GM19438 (cell line): ENCODE measurements around the gene PIGL.

ENCODE experiments used
- ATAC-seq: cut with Tn5 transposase; IDR thresholded peaks from one replicate; pipeline ENCODE4 v1.9.1; 2021; ENCODE audit warnings: low read depth; ENCODE audit not compliant: unreplicated experiment

Gene PIGL

GRCh38 chr17:16349431-16349830, 132.4 kb downstream of the PIGL start:
- no peak for ATAC-seq

- no peak for ATAC-seq
Measured at GRCh38 chr17:16351831-16352230, 134.8 kb downstream of the PIGL start.

- no peak for ATAC-seq
Measured at GRCh38 chr17:16352303-16352666, 135.3 kb downstream of the PIGL start.

- peak; percentile 47 for ATAC-seq
Measured at GRCh38 chr17:16352667-16353316, 135.8 kb downstream of the PIGL start.

- ATAC-seq, result peak; percentile 73
Measured at GRCh38 chr17:16353317-16354174, 136.5 kb downstream of the PIGL start, which contains the start of gene CENPV. Gene CENPV, minus strand, starts transcription at chr17:16353469. Its CDS starts 33 bp downstream, at chr17:16353436.

- ATAC-seq, result no peak
Measured at GRCh38 chr17:16354585-16354984, 137.6 kb downstream of the PIGL start.

GRCh38 chr17:16358394-16358793, 141.4 kb downstream of the PIGL start:
- no peak for ATAC-seq

GRCh38 chr17:16361874-16362273, 144.9 kb downstream of the PIGL start:
- no peak for ATAC-seq

GRCh38 chr17:16363749-16364536, 146.9 kb downstream of the PIGL start:
- no peak for ATAC-seq

- ATAC-seq, result no peak
Measured at GRCh38 chr17:16364625-16365024, 147.6 kb downstream of the PIGL start.

- no peak for ATAC-seq
Measured at GRCh38 chr17:16371742-16372141, 154.7 kb downstream of the PIGL start.

- no peak for ATAC-seq
Measured at GRCh38 chr17:16374146-16374938, 157.3 kb downstream of the PIGL start.
